ENCODE measurements around the gene OR6J1. TPM values are rescaled to one million over a fixed set of nuclear protein-coding genes. Genes with fewer than 3 reads are reported as not detected.
A peak's percentile ranks its signal among the peaks of the same experiment; 100 is the strongest.

OR6J1 gene
- total and polyA plus RNA-seq, 2 donors (not counting 1 experiment from before 2014, with no cell fraction given) = not detected

DNA sequence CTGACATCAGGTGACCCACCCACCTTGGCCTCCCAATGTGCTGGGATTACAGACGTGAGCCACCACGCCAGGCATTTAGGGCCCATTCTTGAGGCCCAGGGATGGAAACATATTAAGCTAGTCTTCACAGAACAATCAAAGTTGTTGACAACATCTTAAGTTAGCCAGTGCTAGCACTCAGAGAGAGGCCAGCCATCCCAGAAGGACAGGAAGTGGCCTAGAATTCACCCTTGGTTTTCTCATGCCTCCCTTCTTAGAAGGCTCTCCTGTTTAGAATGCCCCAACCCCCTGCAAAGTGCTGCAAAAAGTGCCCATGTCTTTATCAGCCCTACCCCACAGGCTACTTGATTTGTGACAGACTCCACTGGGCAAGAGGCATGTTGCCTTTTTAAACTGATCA is 12.1 kb upstream of the OR6J1 start:
- Histone ChIP-seq H3K27ac (ENCODE audit: insufficient read depth, low read length) (no peak overlapping the region), H3K27me3 (ENCODE audit: control insufficient read depth, insufficient read depth, low read length) (no peaks in the 10 kb centered on the region), H3K36me3 (ENCODE audit: control insufficient read depth, insufficient read depth, low read length) (no peaks in the 10 kb centered on the region), H3K9ac (ENCODE audit: insufficient read depth, low read length) (no peak overlapping the region), H2AFZ (ENCODE audit: low read length) (no peak overlapping the region), H3K9me3 (ENCODE audit: control insufficient read depth, insufficient read depth, low read depth, low read length) (no peaks in the 10 kb centered on the region), H3K4me1 (ENCODE audit: control insufficient read depth, extremely low read depth, insufficient read depth, low read length) (no peaks in the 10 kb centered on the region), H3K79me2 (ENCODE audit: control insufficient read depth, insufficient read depth, low read length) (no peaks in the 10 kb centered on the region), H3K4me3 (replicated peaks in 1 of 4; ENCODE audit: control extremely low read depth in 1 of 4, insufficient read depth in 1 of 4, low read depth in 3 of 4, low read length in 4 of 4) (no peak overlapping the region), H3K4me2 (ENCODE audit: extremely low read depth, insufficient read depth, low read length) (no peak overlapping the region), H4K20me1 (ENCODE audit: control insufficient read depth, extremely low read depth, insufficient read depth, low read length) (no peaks in the 10 kb centered on the region)
- no peak for TF ChIP-seq EZH2 (IDR thresholded peaks at IDR 0.05; ENCODE audit: low read length, missing control alignments)
- TF ChIP-seq, protein P1, sequence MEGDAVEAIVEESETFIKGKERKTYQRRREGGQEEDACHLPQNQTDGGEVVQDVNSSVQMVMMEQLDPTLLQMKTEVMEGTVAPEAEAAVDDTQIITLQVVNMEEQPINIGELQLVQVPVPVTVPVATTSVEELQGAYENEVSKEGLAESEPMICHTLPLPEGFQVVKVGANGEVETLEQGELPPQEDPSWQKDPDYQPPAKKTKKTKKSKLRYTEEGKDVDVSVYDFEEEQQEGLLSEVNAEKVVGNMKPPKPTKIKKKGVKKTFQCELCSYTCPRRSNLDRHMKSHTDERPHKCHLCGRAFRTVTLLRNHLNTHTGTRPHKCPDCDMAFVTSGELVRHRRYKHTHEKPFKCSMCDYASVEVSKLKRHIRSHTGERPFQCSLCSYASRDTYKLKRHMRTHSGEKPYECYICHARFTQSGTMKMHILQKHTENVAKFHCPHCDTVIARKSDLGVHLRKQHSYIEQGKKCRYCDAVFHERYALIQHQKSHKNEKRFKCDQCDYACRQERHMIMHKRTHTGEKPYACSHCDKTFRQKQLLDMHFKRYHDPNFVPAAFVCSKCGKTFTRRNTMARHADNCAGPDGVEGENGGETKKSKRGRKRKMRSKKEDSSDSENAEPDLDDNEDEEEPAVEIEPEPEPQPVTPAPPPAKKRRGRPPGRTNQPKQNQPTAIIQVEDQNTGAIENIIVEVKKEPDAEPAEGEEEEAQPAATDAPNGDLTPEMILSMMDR (conservative IDR thresholded peaks at IDR 0.05 in 1 of 2, IDR thresholded peaks at IDR 0.05 in 1 of 2; ENCODE audit: low read depth in 1 of 2, low read length in 2 of 2) = no peak
- no peak for DNase-seq (ENCODE audit: low read depth in 2 of 2)

DNA sequence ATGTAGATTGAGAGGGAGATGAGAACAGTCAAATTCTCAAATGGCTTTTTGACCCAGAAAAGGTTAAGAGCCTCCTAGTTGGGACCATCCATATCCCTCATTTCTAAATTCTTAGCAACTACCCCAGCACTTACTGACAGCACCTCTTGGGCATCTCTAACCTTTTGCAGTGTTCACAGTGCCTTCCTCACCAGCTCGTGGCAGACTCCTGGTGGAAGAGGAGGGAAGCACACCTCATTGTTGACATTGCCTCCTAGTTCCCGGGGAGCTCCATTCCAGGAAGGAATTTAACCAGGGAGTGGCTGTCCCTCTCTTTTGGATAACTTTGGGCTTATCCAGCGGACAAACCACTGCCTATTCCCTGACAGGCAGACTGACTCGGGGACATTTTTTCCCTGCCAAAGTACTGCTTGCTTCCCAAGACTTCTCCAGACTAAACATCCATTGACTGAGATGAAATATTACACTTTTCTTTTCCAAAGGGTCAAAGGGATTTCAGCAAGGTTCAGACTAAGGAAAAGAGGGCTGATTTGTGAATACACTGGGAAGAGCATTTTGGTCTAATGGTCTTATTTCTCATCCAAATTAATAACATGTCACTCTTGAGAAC is 9.0 kb upstream of the OR6J1 start:
- no peaks in the 10 kb centered on the region for H3K27me3 ChIP-seq (ENCODE audit: control insufficient read depth, insufficient read depth, low read length)
- peak overlapping the region; percentile 64 for H2AFZ ChIP-seq (ENCODE audit: low read length)
- H3K4me1 ChIP-seq (ENCODE audit: control insufficient read depth, extremely low read depth, insufficient read depth, low read length) = no peaks in the 10 kb centered on the region
- DNase-seq (ENCODE audit: low read depth in 2 of 2) = peak; percentile 67 to 84
- H3K36me3 ChIP-seq (ENCODE audit: control insufficient read depth, insufficient read depth, low read length) = no peaks in the 10 kb centered on the region
- H3K4me3 ChIP-seq (replicated peaks in 1 of 4; ENCODE audit: control extremely low read depth in 1 of 4, insufficient read depth in 1 of 4, low read depth in 3 of 4, low read length in 4 of 4) = no peak overlapping the region
- no peaks in the 10 kb centered on the region for H3K9me3 ChIP-seq (ENCODE audit: control insufficient read depth, insufficient read depth, low read depth, low read length)
- no peaks in the 10 kb centered on the region for H4K20me1 ChIP-seq (ENCODE audit: control insufficient read depth, extremely low read depth, insufficient read depth, low read length)
- H3K27ac ChIP-seq (ENCODE audit: insufficient read depth, low read length) = no peak overlapping the region
- TF ChIP-seq, protein P1 (conservative IDR thresholded peaks at IDR 0.05 in 1 of 2, IDR thresholded peaks at IDR 0.05 in 1 of 2; ENCODE audit: low read depth in 1 of 2, low read length in 2 of 2) = peak; percentile 98 to 99
- no peak for TF ChIP-seq EZH2 (IDR thresholded peaks at IDR 0.05; ENCODE audit: low read length, missing control alignments)
- no peak overlapping the region for H3K9ac ChIP-seq (ENCODE audit: insufficient read depth, low read length)
- no peak overlapping the region for H3K4me2 ChIP-seq (ENCODE audit: extremely low read depth, insufficient read depth, low read length)
- H3K79me2 ChIP-seq (ENCODE audit: control insufficient read depth, insufficient read depth, low read length) = no peaks in the 10 kb centered on the region

DNA sequence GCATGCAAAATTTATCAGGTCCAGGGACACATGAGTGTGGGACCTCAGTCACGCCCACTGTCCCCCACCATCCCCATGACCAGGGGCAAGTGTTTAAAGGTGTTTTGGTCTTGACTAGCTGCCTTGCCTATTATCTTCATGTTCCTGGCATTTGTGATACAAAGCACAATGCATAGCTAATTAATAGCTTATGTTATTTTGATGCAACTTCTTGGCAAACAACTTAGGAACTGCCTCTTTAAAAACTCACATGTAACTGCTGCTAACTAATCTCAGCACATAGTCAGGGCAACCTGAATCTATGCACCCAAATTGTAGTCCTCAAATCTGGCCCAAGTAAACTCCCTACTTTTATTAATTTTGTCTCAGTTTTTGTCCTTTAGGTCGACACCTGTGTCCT is 7.4 kb upstream of the OR6J1 start:
- H3K4me3 ChIP-seq (replicated peaks in 1 of 4; ENCODE audit: control extremely low read depth in 1 of 4, insufficient read depth in 1 of 4, low read depth in 3 of 4, low read length in 4 of 4) = no peak overlapping the region
- DNase-seq (ENCODE audit: low read depth in 2 of 2) = no peak
- no peaks in the 10 kb centered on the region for H4K20me1 ChIP-seq (ENCODE audit: control insufficient read depth, extremely low read depth, insufficient read depth, low read length)
- no peak overlapping the region for H3K4me2 ChIP-seq (ENCODE audit: extremely low read depth, insufficient read depth, low read length)
- no peaks in the 10 kb centered on the region for H3K36me3 ChIP-seq (ENCODE audit: control insufficient read depth, insufficient read depth, low read length)
- H3K79me2 ChIP-seq (ENCODE audit: control insufficient read depth, insufficient read depth, low read length) = no peaks in the 10 kb centered on the region
- no peaks in the 10 kb centered on the region for H3K9me3 ChIP-seq (ENCODE audit: control insufficient read depth, insufficient read depth, low read depth, low read length)
- no peak overlapping the region for H3K9ac ChIP-seq (ENCODE audit: insufficient read depth, low read length)
- no peaks in the 10 kb centered on the region for H3K27me3 ChIP-seq (ENCODE audit: control insufficient read depth, insufficient read depth, low read length)
- H3K4me1 ChIP-seq (ENCODE audit: control insufficient read depth, extremely low read depth, insufficient read depth, low read length) = peaks cover 2% of the 10 kb centered on the region
- no peak overlapping the region for H2AFZ ChIP-seq (ENCODE audit: low read length)
- H3K27ac ChIP-seq (ENCODE audit: insufficient read depth, low read length) = no peak overlapping the region
- TF ChIP-seq, protein P1 (conservative IDR thresholded peaks at IDR 0.05 in 1 of 2, IDR thresholded peaks at IDR 0.05 in 1 of 2; ENCODE audit: low read depth in 1 of 2, low read length in 2 of 2) = no peak
- TF ChIP-seq EZH2 (IDR thresholded peaks at IDR 0.05; ENCODE audit: low read length, missing control alignments) = no peak
